ENCODE measurements around the gene TSPEAR.

- TF ChIP-seq CTCF (IDR thresholded peaks at IDR 0.05) = no peak
- no peak for TF ChIP-seq ZFX (IDR thresholded peaks at IDR 0.05; ENCODE audit: borderline replicate concordance)
Measured at GRCh38 chr21:44583800-44584147, 127.6 kb downstream of the TSPEAR start.

Data from 22Rv1 (cell line).